Measurements from ENCODE around the gene DACT1. TPM values are rescaled to one million over a fixed set of nuclear protein-coding genes. Genes with fewer than 3 reads are reported as not detected.

The DACT1 gene
- total and polyA plus RNA-seq, 4 donors = 0.32 to 3.8 (median 1.6) TPM

DNA sequence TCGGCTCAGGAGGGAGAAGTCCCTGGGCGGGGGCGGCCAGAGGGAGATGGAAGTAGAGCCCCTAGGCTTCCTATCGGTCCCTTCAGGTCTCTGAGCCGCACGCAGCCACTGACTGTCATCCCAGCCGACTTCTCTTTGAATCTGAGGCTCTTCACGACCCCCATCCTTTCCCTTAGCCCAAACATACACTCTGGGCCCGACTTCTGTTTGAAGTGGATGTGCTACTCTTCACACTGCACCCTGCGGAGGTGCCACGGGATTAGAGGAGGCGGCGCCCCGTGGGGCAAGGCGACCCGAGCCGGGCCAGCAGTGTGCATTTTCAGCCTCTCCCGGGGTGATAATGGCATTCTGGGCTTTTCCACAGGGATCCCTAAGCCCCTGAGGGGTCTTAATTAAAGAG lies 6.0 kb upstream of the DACT1 start:
- no peak overlapping the region for H3K9ac ChIP-seq (ENCODE audit: low read depth in 1 of 2, low read length in 2 of 2)
- 36% methylated on average over 18 of the region's 18 CpGs for WGBS
- no peak overlapping the region for H3K27ac ChIP-seq (ENCODE audit: low read depth in 1 of 2, low read length in 2 of 2)
- TF ChIP-seq SP1 (IDR thresholded peaks at IDR 0.05) (no peak), TAF1 (conservative IDR thresholded peaks at IDR 0.05) (no peak), FOXA1 (IDR thresholded peaks at IDR 0.05) (no peak), REST (IDR thresholded peaks at IDR 0.05) (no peak), EGR1 (IDR thresholded peaks at IDR 0.05; ENCODE audit: low read depth in 2 of 2) (no peak), GABPA (IDR thresholded peaks at IDR 0.05 in 1 of 2, conservative IDR thresholded peaks at IDR 0.05 in 1 of 2) (no peak), JUND (IDR thresholded peaks at IDR 0.05) (no peak), HNF4G (IDR thresholded peaks at IDR 0.05) (no peak), RAD21 (IDR thresholded peaks at IDR 0.05) (no peak), HNF4A (conservative IDR thresholded peaks at IDR 0.05) (no peak), ZBTB33 (IDR thresholded peaks at IDR 0.05) (no peak), FOXA2 (IDR thresholded peaks at IDR 0.05) (no peak), RXRA (IDR thresholded peaks at IDR 0.05) (no peak), NR2F2 (IDR thresholded peaks at IDR 0.05) (no peak), YY1 (IDR thresholded peaks at IDR 0.05) (no peak)
- TF ChIP-seq, protein P1, sequence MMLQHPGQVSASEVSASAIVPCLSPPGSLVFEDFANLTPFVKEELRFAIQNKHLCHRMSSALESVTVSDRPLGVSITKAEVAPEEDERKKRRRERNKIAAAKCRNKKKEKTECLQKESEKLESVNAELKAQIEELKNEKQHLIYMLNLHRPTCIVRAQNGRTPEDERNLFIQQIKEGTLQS (IDR thresholded peaks at IDR 0.05) = no peak
- TF ChIP-seq, protein P2, sequence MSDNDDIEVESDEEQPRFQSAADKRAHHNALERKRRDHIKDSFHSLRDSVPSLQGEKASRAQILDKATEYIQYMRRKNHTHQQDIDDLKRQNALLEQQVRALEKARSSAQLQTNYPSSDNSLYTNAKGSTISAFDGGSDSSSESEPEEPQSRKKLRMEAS (IDR thresholded peaks at IDR 0.05) = no peak
- TF ChIP-seq, protein P3, sequence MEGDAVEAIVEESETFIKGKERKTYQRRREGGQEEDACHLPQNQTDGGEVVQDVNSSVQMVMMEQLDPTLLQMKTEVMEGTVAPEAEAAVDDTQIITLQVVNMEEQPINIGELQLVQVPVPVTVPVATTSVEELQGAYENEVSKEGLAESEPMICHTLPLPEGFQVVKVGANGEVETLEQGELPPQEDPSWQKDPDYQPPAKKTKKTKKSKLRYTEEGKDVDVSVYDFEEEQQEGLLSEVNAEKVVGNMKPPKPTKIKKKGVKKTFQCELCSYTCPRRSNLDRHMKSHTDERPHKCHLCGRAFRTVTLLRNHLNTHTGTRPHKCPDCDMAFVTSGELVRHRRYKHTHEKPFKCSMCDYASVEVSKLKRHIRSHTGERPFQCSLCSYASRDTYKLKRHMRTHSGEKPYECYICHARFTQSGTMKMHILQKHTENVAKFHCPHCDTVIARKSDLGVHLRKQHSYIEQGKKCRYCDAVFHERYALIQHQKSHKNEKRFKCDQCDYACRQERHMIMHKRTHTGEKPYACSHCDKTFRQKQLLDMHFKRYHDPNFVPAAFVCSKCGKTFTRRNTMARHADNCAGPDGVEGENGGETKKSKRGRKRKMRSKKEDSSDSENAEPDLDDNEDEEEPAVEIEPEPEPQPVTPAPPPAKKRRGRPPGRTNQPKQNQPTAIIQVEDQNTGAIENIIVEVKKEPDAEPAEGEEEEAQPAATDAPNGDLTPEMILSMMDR (IDR thresholded peaks at IDR 0.05; ENCODE audit: low read depth, low read length, missing input control) = no peak
- no peaks in the 10 kb centered on the region for H3K9me3 ChIP-seq (ENCODE audit: control insufficient read depth in 4 of 4, low read length in 3 of 4)
- H3K4me1 ChIP-seq (ENCODE audit: control insufficient read depth in 4 of 4, insufficient read depth in 4 of 4, low read length in 3 of 4) = no peaks in the 10 kb centered on the region
- H3K27me3 ChIP-seq (ENCODE audit: control insufficient read depth in 4 of 4, insufficient read depth in 4 of 4, low read length in 3 of 4) = peaks cover 0 to 4% (median 1%) of the 10 kb centered on the region in 4 donors
- H3K4me3 ChIP-seq (ENCODE audit: low read depth in 1 of 3, low read length in 3 of 3) = no peak overlapping the region
- no peak for DNase-seq (ENCODE audit: low spot score)
- no peaks in the 10 kb centered on the region for H3K36me3 ChIP-seq (ENCODE audit: control insufficient read depth in 4 of 4, insufficient read depth in 3 of 4, low read depth in 1 of 4, low read length in 3 of 4)
